Measurements from ENCODE around the gene MOCS1. TPM values are rescaled to one million over a fixed set of nuclear protein-coding genes. Genes with fewer than 3 reads are reported as not detected.

MOCS1 gene
- 2.1 to 2.3 TPM (median 2.1 TPM) in 5 replicates for total RNA-seq (2022; extraction: Qiagen RNA extraction)

DNA sequence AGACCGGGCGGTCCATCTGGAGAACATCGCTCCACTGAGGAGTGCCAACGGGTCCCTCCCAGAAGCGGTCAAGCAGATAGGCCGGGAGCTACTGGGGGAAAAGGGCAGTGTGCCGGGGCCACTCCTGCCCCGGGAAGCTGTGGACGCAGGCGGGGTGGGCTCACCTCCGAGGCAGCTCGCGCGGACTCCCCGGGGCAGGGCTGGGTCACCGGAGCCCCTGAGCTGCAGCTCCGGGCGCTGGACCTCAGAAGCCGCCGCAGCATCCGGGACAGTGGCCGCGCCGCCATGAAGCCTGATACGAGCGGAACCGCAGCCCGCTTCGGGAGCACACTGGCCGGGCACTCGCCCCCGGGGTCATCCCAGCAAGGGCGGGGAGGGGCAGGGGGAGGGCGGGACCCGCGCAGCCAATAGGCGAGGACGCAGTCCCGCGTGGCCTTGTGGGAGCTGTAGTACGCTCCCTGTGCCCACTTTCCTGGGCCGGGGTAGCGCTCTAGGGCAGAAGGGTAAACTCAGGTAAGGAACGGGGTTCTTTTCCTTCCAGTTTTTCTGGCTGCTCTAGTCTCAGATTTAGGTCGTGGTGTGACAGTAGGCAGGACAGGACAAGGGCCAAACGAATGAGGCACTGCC, at the start of gene MOCS1:
Gene MOCS1, minus strand, starts transcription at position 332 of the 627 bp plus-strand sequence. Its CDS starts 45 bp downstream, at position 287.

Other genes starting within 250 kb of the MOCS1 start
- 0.07 to 0.22 TPM (median 0.17 TPM) in 5 replicates for gene KIF6, start 209.1 kb downstream of the MOCS1 start, total RNA-seq (2022; extraction: Qiagen RNA extraction)
- 0.09 to 0.52 TPM (median 0.13 TPM) in 5 replicates for gene DAAM2, start 142.1 kb downstream of the MOCS1 start, total RNA-seq (2022; extraction: Qiagen RNA extraction)

Data from A549 treated with Hydrocortisone at 1 μM for 4 hours (cell line).